ENCODE data around the gene FUT4. TPM values are rescaled to one million over a fixed set of nuclear protein-coding genes. Genes with fewer than 3 reads are reported as not detected.

Gene FUT4
- polyA plus RNA-seq, 1 donor from 2014 or later = 0.62 TPM

DNA sequence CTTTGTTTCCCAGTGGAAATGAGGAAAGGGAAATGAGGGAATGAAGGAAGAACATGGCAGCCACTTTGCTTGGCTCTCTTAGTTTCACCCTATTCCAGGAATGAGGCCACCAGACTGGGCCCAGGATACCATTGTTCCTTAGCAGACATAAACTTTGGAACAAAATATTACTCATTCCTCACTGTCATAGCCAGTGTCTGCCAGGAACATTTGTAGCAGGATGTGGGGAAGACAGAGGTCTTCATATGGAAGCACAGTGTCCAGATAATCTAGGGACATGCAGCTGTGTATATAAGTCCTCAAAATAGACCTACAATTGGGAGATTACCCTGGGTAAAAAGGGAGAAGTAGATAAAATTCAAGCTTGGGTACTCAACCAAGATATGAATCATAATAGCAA is 15.2 kb upstream of the FUT4 start:
- Histone ChIP-seq H3K9ac (ENCODE audit: low read length) (no peak overlapping the region), H3K27me3 (ENCODE audit: insufficient read depth, low read depth, low read length) (no peaks in the 10 kb centered on the region), H3K27ac (ENCODE audit: low read length) (no peak overlapping the region), H3K9me2 (ENCODE audit: insufficient read depth, low read length) (no peaks in the 10 kb centered on the region), H3F3A (ENCODE audit: insufficient read depth, low read length, poor library complexity, severe bottlenecking) (no peaks in the 10 kb centered on the region), H3K79me2 (replicated peaks; ENCODE audit: insufficient read depth, low read length) (no peaks in the 10 kb centered on the region), H3K9me3 (ENCODE audit: low read length) (no peaks in the 10 kb centered on the region), H3K4me2 (ENCODE audit: low read length) (no peak overlapping the region), H3K4me3 (ENCODE audit: low read length) (no peak overlapping the region), H4K20me1 (ENCODE audit: insufficient read depth) (no peaks in the 10 kb centered on the region), H2AFZ (ENCODE audit: low read depth, low read length) (no peak overlapping the region), H3K36me3 (ENCODE audit: insufficient read depth, low read length) (no peaks in the 10 kb centered on the region)
- no peak for TF ChIP-seq POLR2AphosphoS5 (IDR thresholded peaks at IDR 0.05)
- no peak for TF ChIP-seq REST (IDR thresholded peaks at IDR 0.05; ENCODE audit: borderline replicate concordance)
- no peak for TF ChIP-seq EP300 (conservative IDR thresholded peaks at IDR 0.05; ENCODE audit: poor library complexity, severe bottlenecking)
- TF ChIP-seq TAF1 (IDR thresholded peaks at IDR 0.05; ENCODE audit: low read depth) = no peak
- no peak for TF ChIP-seq MXI1 (conservative IDR thresholded peaks at IDR 0.05; ENCODE audit: poor library complexity, severe bottlenecking)
- TF ChIP-seq EZH2 (IDR thresholded peaks at IDR 0.05; ENCODE audit: borderline replicate concordance, insufficient read depth, low read length, poor library complexity, severe bottlenecking) = no peak
- TF ChIP-seq SMC3 (conservative IDR thresholded peaks at IDR 0.05; ENCODE audit: poor library complexity) = no peak
- TF ChIP-seq, protein P1, sequence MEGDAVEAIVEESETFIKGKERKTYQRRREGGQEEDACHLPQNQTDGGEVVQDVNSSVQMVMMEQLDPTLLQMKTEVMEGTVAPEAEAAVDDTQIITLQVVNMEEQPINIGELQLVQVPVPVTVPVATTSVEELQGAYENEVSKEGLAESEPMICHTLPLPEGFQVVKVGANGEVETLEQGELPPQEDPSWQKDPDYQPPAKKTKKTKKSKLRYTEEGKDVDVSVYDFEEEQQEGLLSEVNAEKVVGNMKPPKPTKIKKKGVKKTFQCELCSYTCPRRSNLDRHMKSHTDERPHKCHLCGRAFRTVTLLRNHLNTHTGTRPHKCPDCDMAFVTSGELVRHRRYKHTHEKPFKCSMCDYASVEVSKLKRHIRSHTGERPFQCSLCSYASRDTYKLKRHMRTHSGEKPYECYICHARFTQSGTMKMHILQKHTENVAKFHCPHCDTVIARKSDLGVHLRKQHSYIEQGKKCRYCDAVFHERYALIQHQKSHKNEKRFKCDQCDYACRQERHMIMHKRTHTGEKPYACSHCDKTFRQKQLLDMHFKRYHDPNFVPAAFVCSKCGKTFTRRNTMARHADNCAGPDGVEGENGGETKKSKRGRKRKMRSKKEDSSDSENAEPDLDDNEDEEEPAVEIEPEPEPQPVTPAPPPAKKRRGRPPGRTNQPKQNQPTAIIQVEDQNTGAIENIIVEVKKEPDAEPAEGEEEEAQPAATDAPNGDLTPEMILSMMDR (IDR thresholded peaks at IDR 0.05; ENCODE audit: poor library complexity, severe bottlenecking) = no peak
- TF ChIP-seq RAD21 (conservative IDR thresholded peaks at IDR 0.05) = no peak

GRCh38 chr11:94532211-94532610 is 11.5 kb upstream of the FUT4 start:
- H3K4me2 ChIP-seq (ENCODE audit: low read length) = no peak overlapping the region
- no peak overlapping the region for H3K4me3 ChIP-seq (ENCODE audit: low read length)
- H3K79me2 ChIP-seq (replicated peaks; ENCODE audit: insufficient read depth, low read length) = no peaks in the 10 kb centered on the region
- H3F3A ChIP-seq (ENCODE audit: insufficient read depth, low read length, poor library complexity, severe bottlenecking) = no peaks in the 10 kb centered on the region
- no peaks in the 10 kb centered on the region for H4K20me1 ChIP-seq (ENCODE audit: insufficient read depth)
- no peaks in the 10 kb centered on the region for H3K36me3 ChIP-seq (ENCODE audit: insufficient read depth, low read length)
- H3K9ac ChIP-seq (ENCODE audit: low read length) = no peak overlapping the region
- H2AFZ ChIP-seq (ENCODE audit: low read depth, low read length) = no peak overlapping the region
- H3K9me2 ChIP-seq (ENCODE audit: insufficient read depth, low read length) = no peaks in the 10 kb centered on the region
- TF ChIP-seq, protein P1 (IDR thresholded peaks at IDR 0.05; ENCODE audit: poor library complexity, severe bottlenecking) = no peak
- TF ChIP-seq TAF1 (IDR thresholded peaks at IDR 0.05; ENCODE audit: low read depth) = no peak
- no peak for TF ChIP-seq RAD21 (conservative IDR thresholded peaks at IDR 0.05)
- TF ChIP-seq EP300 (conservative IDR thresholded peaks at IDR 0.05; ENCODE audit: poor library complexity, severe bottlenecking) = no peak
- no peak for TF ChIP-seq SMC3 (conservative IDR thresholded peaks at IDR 0.05; ENCODE audit: poor library complexity)
- TF ChIP-seq MXI1 (conservative IDR thresholded peaks at IDR 0.05; ENCODE audit: poor library complexity, severe bottlenecking) = no peak
- no peak for TF ChIP-seq EZH2 (IDR thresholded peaks at IDR 0.05; ENCODE audit: borderline replicate concordance, insufficient read depth, low read length, poor library complexity, severe bottlenecking)
- TF ChIP-seq POLR2AphosphoS5 (IDR thresholded peaks at IDR 0.05) = no peak
- TF ChIP-seq REST (IDR thresholded peaks at IDR 0.05; ENCODE audit: borderline replicate concordance) = no peak
- H3K27ac ChIP-seq (ENCODE audit: low read length) = no peak overlapping the region
- H3K27me3 ChIP-seq (ENCODE audit: insufficient read depth, low read depth, low read length) = no peaks in the 10 kb centered on the region
- no peaks in the 10 kb centered on the region for H3K9me3 ChIP-seq (ENCODE audit: low read length)
